T-helper 1 cell treated with Interleukin-12 subunit alpha and Interleukin-12 subunit beta and Interleukin-4 antibody, amounts not matched to agents 30 ng/mL and 1 ng/mL, for 36 hours (primary cell): ENCODE data around the gene DNAJC22. TPM values are rescaled to one million over a fixed set of nuclear protein-coding genes. Genes with fewer than 3 reads are reported as not detected.
"Not testable (repeated sequence)": the region's sequence is repeated elsewhere in the genome, so short reads cannot be mapped to it uniquely, and the experiment has no call there.

Source experiments
- intact Hi-C: fragments of 100-400 bp; cut with micrococcal nuclease; formaldehyde crosslinking; loops from one replicate; pipeline ENCODE4 v1.15.1; 2024
- total RNA-seq: library from RNA; stranded (reverse); gene quantifications from 2 replicates; pipeline ENCODE4 v1.2.3, GENCODE V29; 2022

DNAJC22 gene
- not detected in 2 replicates for total RNA-seq

DNA sequence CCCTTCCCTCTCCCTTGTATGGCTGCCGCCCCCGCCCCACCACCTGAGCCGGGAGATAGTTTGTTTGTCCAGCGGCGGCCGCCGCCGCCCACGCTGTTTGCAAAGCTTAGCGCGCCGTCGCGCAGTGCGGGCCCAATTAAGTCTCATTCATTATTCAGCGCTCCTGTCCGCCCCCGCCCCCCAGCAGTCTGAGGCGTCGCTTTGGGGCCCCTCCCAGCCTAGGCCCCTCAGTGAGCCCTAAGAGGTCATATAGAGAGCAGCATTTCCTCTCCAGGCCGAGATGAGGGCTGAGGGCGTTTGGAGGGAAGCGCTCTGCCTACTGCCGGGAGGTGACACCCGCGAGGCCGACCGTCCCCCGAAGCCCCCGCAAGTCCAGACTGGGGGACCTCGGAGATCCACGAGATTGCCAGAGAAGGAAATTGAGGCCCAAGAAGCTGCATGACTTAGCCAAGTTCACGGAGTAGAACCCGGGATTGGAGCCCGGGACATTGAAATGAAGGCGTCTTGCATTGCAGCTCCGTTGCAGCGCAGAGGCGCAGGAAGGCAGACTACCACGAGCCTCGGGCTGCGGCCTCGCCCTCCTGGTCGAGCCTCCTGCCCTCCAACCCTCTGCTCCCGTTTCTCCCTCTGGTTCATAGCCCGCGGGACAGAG is at the start of gene DNAJC22:
Gene DNAJC22, plus strand, starts transcription at position 230 of the 652 bp plus-strand sequence. CDS start 1,985 bp downstream, outside the sequence.
- intact Hi-C loops, result loop anchor here (1.0 to 2.0 kb wide), 3 partner anchors 9 to 58 kb away; partner anchors contain the start of genes C1QL4 and SPATS2

DNA sequence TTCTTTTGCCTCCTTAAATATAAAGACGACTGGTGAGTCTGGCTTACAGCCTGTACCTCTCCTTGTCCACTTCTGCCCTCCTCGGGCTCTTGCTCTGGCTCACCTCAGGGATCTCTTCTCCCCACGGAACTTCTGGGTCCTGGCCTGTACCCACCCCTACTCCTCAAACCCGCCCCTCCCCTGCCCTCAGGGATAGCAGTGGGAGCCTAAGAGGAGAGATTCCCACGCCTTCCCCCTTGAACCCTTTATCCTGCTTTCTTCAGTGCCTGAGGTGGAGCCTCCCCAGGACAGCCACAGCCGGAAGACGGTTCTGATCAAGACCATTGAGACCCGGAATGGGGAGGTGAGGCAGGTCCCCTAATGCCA is 49.0 kb upstream of the DNAJC22 start:
- intact Hi-C loops, result loop anchor here (1.0 kb wide), 2 partner anchors 26 to 40 kb away; partner anchors contain the start of genes C1QL4 and TROAP

DNA sequence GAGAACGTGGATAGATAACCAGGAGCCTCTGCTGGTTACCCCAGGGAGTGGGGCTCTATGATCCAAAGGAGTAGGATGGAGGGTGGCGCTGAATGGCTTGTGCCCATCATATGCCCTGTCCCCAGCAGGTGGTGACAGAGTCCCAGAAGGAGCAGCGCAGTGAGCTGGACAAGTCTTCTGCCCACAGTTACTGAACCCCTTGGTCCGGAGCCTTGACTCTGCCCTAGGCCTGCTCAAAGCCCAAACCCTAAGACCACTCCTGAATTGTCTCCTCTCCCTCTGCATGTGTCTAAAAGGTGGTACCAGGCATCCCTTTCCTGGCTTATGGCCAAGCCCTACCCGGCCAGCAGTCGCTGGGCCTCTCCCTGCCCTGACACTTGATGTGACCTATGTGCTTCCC is 48.5 kb upstream of the DNAJC22 start:
- intact Hi-C loops, result no loop called here

DNA sequence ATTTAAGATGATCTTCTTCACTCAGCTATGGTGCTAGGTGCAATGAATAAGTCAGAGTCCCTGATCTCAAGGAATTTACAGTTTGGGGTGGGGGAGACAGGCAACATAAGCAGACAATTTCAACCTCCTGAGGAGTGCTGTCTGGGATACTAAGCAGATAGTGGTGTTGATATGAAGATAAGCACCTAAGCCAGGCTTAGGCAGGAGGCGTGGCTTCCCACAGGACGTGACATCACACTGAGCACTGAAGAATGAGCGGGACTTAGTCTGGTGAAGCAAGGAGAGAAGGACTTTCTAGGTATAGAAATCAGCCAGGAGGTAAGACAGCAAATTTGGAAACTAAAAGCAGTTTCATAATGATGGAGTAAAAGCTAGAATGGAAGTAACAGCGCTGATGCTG is 44.9 kb upstream of the DNAJC22 start:
- intact Hi-C loops, result no loop called here

GRCh38 chr12:49304161-49304560 is 42.5 kb upstream of the DNAJC22 start:
- intact Hi-C loops, result no loop called here

DNA sequence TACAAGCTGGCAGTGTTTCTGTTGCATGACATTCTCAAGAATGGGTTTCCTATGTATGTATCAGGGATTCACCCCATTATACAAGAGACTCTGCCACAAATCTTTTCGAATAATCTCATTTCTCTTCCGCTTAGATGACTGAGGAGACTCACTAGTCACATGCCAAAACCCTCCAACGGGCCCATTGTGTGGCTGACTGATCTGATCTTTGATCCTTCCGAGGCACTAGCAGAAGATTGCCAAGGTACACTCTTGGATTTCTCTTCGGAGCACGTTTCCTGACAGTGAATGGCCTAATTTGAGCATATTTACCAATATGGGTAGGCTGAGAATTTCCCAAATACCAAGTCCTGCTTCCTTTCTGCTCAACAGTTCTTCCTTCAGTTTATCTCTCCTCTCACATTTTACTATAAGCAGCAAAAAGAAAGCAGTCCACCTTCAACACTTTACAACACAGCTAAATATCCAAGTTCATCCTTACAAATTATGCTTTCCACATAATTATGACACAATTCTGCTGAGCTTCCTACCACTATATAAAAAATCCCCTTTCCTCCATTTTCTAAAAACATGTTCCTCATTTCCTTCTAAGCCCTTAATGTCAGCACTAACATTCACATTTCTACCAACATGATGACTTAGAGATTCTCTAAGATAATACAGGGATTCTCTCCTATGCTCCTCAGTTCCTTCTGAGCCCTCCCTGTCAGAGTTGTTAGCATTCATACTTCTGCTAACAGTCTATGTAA is 40.8 kb upstream of the DNAJC22 start:
- intact Hi-C loops, result no loop called here

DNA sequence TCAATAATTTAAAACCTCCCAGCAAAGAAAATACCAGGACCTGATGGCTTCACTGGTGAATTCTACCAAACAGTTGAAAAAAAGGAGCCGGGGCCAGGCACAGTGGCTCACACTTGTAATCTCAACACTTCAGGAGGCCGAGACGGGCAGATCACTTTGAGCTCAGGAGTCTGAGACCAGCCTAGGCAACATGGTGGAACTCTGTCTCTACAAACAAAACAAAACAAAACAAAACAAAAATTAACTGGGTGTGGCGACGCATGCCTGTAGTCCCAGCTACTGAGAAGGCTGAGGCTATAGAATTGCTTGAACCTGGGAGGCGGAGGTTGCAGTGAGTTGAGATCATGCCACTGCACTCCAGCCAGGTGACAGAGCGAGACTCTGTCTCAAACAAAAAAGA is 37.3 kb upstream of the DNAJC22 start:
- intact Hi-C loops, result no loop called here

- intact Hi-C loops, result not testable (repeated sequence)
These were observed 36.2 kb upstream of the DNAJC22 start for GRCh38 chr12:49310451-49311000.

DNA sequence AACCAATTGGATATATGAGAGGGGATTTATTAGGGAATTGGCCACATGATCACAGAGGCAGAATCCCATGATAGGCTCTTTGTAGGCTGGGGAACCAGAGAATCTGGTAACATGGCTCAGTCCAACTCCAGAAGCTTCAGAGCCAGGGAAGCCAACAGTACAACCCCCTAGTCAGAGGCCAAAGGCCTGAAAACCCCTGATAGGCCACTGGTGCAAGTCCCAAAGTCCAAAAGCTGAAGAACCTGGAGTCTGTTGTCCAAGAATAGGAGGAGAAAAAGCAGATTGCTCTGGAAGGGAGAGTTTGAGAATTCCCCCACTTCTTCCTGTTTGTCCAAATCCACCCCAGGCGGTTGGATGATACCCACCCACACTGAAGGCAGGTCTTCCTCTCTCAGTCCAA is 31.9 kb upstream of the DNAJC22 start:
- intact Hi-C loops, result no loop called here

GRCh38 chr12:49317118-49317517 is 29.6 kb upstream of the DNAJC22 start:
- intact Hi-C loops, result not testable (repeated sequence)

DNA sequence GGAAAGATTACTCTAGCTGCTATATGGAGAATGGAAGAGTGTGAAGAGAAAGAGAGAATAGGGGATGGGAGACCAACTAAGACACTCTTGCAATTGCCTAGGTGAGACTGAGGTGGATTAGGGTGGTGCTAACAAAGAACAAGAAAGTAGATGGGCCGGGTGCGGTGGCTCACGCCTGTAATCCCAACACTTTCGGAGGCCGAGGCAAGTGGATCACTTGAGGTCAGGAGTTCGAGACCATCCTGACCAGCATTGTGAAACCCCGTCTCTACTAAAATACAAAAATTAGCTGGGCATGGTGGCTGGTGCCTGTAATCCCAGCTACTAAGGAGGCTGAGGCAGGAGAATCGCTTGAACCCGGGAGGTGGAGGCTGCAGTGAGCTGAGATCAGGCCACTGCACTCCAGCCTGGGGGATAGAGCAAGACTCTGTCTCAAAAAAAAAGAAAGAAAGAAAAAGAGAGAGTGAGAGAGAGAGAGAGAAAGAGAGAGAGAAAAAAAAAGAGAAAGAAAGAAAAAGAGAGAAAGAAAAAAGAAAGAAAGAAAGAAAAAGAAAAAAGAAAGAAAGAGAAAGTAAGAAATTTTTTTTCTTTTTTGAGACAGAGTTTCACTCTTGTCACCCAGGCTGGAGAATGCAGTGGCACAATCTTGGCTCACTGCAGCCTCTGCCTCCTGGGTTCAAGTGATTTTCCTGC is 26.1 kb upstream of the DNAJC22 start:
- intact Hi-C loops, result not testable (repeated sequence)

- intact Hi-C loops, result loop anchor here (1.0 to 2.0 kb wide), 5 partner anchors 15 to 702 kb away; partner anchors contain the start of genes C1QL4, RACGAP1, SPATS2 and TUBA1A
These were observed 24.4 kb upstream of the DNAJC22 start for GRCh38 chr12:49322367-49322707.

- intact Hi-C loops, result loop anchor here (1.0 to 2.0 kb wide), 11 partner anchors 14 to 702 kb away; partner anchors contain the start of genes C1QL4, RACGAP1, SPATS2 and TMBIM6
These were observed 23.8 kb upstream of the DNAJC22 start, which contains the start of gene TROAP for GRCh38 chr12:49322708-49323523. Gene TROAP (plus strand): TSS chr12:49323255. CDS start chr12:49323609, 354 bp downstream.

DNA sequence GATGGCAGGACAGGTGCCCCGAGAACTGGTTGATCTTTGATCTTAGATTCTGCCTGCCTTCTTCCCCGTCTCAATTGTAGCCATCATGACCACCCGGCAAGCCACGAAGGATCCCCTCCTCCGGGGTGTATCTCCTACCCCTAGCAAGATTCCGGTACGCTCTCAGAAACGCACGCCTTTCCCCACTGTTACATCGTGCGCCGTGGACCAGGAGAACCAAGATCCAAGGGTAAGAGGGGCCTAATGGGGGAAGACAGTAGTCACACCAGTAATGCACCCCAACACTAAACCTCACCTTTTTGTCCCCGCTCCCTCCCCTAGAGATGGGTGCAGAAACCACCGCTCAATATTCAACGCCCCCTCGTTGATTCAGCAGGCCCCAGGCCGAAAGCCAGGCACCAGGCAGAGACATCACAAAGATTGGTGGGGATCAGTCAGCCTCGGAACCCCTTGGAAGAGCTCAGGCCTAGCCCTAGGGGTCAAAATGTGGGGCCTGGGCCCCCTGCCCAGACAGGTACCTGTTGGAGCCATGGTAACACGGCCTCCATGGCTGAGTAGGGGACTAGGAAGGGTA is 23.1 kb upstream of the DNAJC22 start:
- intact Hi-C loops, result loop anchor here (1.0 to 2.0 kb wide), 9 partner anchors 19 to 701 kb away; partner anchors contain the start of genes RACGAP1, SPATS2, TMBIM6 and TUBA1C

GRCh38 chr12:49325606-49326005 is 21.1 kb upstream of the DNAJC22 start:
- intact Hi-C loops, result no loop called here

GRCh38 chr12:49327368-49327767 is 19.3 kb upstream of the DNAJC22 start:
- intact Hi-C loops, result no loop called here

DNA sequence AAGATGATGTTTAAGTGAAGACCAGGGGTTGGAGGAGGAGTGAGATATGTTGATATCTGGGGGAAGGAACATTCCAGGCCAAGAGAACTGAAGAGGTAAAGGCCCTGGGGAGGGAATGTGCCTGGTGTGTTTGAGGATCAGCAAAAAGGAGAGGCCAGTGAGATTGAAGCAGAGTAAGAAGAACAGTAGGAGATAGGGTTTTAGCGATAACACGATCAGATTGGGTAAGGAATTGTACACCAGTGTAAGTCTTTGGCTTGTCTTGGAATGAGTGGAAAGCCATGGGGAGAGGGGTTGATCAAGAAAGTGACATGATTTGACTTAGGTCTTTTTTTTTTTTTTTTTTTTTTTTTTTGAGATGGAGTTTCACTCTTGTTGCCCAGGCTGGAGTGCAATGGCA is 18.8 kb upstream of the DNAJC22 start:
- intact Hi-C loops, result no loop called here

DNA sequence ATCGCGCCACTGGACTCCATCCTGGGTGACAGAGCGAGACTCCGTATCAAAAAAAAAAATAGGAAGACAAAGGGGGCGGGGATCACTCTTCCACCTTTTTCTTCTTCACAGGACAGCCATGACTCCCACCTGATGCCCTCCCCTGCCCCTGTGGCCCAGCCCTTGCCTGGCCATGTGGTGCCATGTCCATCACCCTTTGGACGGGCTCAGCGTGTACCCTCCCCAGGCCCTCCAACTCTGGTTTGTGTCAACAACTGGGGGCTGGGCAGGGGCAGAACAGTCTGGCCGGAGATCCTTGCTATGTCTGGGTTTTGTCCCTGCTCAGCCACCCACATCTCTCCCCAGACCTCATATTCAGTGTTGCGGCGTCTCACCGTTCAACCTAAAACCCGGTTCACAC is 17.9 kb upstream of the DNAJC22 start:
- intact Hi-C loops, result no loop called here

GRCh38 chr12:49330032-49330619 is 16.6 kb upstream of the DNAJC22 start:
- intact Hi-C loops, result no loop called here
